HL-60 (cell line): ENCODE results near the gene FBXL17.
"Not testable (repeated sequence)": the region's sequence is repeated elsewhere in the genome, so short reads cannot be mapped to it uniquely, and the experiment has no call there.

Experiments used
- DNase-seq, 2 experiments: peaks; one replicate each; pipeline ENCODE4 v3.0.0-alpha.2; 2010 to 2020; ENCODE audit warnings: low read depth in 1 of 2, low spot score in 1 of 2
- H3K27ac ChIP-seq: fragments of 250-450 bp; sonication (Bioruptor Pico); replicated peaks from 2 replicates; pipeline ENCODE4 v1.5.1; 2020; ENCODE audit warnings: mild to moderate bottlenecking, moderate library complexity
- H3K27me3 ChIP-seq: fragments of 250-450 bp; sonication (Bioruptor Pico); 2 replicates; pipeline ENCODE4 v1.5.1; 2021; ENCODE audit warnings: mild to moderate bottlenecking, moderate library complexity; ENCODE audit not compliant: insufficient read depth, poor library complexity, severe bottlenecking
- H3K4me3 ChIP-seq: replicated peaks from 2 replicates; pipeline ENCODE4 v1.5.1; 2011; ENCODE audit warnings: mild to moderate bottlenecking, control low read depth, low read length; ENCODE audit not compliant: insufficient read depth
- GABPA ChIP-seq: IDR thresholded peaks from 2 replicates; pipeline ENCODE4 v1.6.1; 2012; ENCODE audit warnings: low read depth
- POLR2AphosphoS5 ChIP-seq: IDR thresholded peaks from 2 replicates; pipeline ENCODE4 v1.6.1; 2012; ENCODE audit warnings: low read depth
- SPI1 ChIP-seq: IDR thresholded peaks from 2 replicates; pipeline ENCODE4 v1.6.1; 2012; ENCODE audit warnings: low read depth, mild to moderate bottlenecking, borderline replicate concordance
- TF ChIP-seq, protein P1 (sequence below): IDR thresholded peaks from 2 replicates; pipeline ENCODE4 v1.6.1; 2012; ENCODE audit warnings: low read depth; ENCODE audit not compliant: insufficient replicate concordance
- TF ChIP-seq, protein P2 (sequence below): IDR thresholded peaks from one replicate; pipeline ENCODE4 v1.5.1; 2011; ENCODE audit warnings: low read length, control low read depth, inconsistent platforms; ENCODE audit not compliant: insufficient read depth

The FBXL17 gene

DNA sequence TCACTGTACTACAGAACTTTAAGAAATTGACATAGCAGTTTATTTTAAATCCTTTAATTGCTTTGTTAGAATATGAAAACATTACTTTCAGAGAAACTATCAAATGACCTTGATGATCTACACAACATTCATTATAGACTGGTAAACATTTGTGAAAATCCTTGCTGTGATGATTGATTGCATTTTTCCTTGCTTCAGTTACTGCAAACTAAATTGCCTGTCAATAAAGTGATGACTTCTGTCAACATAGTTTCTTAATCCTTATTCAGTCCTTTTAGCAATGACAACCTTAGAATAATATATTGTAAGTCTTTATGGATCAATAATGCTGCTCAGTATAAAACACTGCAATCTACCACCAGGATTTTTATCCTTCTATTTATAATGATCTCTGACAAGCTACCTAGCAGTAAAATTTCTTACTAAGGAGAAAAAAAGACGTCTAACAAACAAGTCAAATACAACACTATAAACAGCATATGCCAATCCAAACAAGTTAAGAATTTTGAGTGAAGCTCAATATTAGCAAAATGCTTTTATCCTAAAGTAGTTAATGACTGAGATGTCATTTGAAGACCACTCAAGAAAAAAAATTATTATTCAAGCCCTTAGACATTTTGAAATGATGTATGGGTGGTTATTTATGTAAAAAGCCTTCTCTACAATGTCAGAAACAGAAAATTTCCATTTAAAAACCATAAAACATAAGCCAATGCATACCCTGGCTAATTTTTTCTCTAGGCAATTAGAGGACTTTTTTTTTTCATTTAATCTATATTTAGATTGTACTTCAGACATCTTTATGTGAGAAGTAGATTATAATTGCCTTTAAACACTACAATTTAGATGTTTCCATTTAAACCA lies 105.5 kb downstream of the FBXL17 start:
- DNase-seq: no peak
- Histone ChIP-seq H3K4me3 (no peak overlapping the region), H3K27ac (no peak overlapping the region), H3K27me3 (no peaks in the 10 kb centered on the region)
- TF ChIP-seq, protein P1, sequence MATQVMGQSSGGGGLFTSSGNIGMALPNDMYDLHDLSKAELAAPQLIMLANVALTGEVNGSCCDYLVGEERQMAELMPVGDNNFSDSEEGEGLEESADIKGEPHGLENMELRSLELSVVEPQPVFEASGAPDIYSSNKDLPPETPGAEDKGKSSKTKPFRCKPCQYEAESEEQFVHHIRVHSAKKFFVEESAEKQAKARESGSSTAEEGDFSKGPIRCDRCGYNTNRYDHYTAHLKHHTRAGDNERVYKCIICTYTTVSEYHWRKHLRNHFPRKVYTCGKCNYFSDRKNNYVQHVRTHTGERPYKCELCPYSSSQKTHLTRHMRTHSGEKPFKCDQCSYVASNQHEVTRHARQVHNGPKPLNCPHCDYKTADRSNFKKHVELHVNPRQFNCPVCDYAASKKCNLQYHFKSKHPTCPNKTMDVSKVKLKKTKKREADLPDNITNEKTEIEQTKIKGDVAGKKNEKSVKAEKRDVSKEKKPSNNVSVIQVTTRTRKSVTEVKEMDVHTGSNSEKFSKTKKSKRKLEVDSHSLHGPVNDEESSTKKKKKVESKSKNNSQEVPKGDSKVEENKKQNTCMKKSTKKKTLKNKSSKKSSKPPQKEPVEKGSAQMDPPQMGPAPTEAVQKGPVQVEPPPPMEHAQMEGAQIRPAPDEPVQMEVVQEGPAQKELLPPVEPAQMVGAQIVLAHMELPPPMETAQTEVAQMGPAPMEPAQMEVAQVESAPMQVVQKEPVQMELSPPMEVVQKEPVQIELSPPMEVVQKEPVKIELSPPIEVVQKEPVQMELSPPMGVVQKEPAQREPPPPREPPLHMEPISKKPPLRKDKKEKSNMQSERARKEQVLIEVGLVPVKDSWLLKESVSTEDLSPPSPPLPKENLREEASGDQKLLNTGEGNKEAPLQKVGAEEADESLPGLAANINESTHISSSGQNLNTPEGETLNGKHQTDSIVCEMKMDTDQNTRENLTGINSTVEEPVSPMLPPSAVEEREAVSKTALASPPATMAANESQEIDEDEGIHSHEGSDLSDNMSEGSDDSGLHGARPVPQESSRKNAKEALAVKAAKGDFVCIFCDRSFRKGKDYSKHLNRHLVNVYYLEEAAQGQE: no peak
- no peak for TF ChIP-seq POLR2AphosphoS5
- TF ChIP-seq SPI1: no peak
- TF ChIP-seq, protein P2, sequence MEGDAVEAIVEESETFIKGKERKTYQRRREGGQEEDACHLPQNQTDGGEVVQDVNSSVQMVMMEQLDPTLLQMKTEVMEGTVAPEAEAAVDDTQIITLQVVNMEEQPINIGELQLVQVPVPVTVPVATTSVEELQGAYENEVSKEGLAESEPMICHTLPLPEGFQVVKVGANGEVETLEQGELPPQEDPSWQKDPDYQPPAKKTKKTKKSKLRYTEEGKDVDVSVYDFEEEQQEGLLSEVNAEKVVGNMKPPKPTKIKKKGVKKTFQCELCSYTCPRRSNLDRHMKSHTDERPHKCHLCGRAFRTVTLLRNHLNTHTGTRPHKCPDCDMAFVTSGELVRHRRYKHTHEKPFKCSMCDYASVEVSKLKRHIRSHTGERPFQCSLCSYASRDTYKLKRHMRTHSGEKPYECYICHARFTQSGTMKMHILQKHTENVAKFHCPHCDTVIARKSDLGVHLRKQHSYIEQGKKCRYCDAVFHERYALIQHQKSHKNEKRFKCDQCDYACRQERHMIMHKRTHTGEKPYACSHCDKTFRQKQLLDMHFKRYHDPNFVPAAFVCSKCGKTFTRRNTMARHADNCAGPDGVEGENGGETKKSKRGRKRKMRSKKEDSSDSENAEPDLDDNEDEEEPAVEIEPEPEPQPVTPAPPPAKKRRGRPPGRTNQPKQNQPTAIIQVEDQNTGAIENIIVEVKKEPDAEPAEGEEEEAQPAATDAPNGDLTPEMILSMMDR: no peak
- no peak for TF ChIP-seq GABPA

DNA sequence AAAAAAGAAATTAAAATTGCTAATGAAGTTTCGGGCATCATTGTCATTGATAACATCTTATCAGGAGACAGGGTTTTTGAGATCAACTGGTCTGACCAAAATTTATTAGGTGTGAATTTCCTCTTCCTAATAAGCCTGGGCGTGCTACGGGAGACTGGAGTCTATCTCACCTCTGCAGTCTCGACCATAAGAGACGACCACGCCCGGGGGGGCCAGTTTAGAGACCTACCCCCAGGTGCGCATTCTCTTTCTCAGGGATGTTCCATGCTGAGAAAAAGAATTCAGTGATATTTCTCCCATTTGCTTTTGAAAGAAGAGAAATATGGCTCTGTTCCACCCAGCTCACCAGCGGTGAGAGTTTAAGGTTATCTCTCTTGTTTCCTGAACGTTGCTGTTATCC lies 107.8 kb downstream of the FBXL17 start:
- DNase-seq, H3K27ac ChIP-seq, H3K27me3 ChIP-seq, H3K4me3 ChIP-seq: not testable (repeated sequence)

DNA sequence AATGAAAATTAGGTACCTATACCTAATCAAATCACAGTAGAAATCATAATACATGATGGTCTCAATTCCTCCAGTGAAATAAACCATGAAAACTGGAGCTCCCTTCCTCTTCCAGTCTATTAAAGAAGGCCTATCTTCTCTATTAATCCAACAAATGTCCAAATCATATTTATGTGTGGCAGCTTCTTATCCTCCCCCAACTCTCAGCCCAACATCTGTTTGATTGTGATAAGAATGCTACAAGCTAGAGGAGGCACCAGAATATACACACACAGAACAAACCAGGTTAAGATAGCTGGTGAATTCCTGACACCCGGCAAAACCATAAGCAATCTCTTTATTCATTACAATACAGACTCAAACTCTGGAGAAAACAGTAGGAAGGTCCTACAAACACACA lies 110.8 kb downstream of the FBXL17 start:
- no peaks in the 10 kb centered on the region for H3K27me3 ChIP-seq
- no peak overlapping the region for H3K27ac ChIP-seq
- DNase-seq: no peak
- no peak overlapping the region for H3K4me3 ChIP-seq
- TF ChIP-seq GABPA: no peak
- TF ChIP-seq, protein P2: no peak
- no peak for TF ChIP-seq SPI1
- no peak for TF ChIP-seq POLR2AphosphoS5
- TF ChIP-seq, protein P1: no peak

DNA sequence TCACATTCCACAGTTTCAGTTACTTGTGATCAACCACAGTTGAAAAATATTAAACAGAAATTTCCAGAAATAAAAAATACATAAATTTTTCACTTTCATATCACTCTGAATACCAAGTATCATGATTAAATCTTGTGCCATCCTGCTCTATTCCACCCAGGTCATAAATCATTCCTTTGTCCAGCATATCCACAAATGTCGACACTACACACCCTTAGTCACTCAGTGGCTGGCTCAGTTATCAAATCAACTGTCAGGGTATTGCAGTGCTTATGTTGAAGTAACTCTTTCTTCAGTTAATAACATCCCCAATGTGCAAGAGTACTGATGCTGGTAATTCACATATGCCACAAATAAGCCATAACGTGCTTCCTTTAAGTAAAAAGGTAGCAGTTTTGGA lies 115.7 kb downstream of the FBXL17 start:
- no peak for DNase-seq
- TF ChIP-seq GABPA (no peak), POLR2AphosphoS5 (no peak), SPI1 (no peak)
- TF ChIP-seq, protein P2: no peak
- TF ChIP-seq, protein P1: no peak
- no peaks in the 10 kb centered on the region for H3K27me3 ChIP-seq
- no peak overlapping the region for H3K4me3 ChIP-seq
- no peak overlapping the region for H3K27ac ChIP-seq
